ENCODE data around the gene APOL3. TPM values are rescaled to one million over a fixed set of nuclear protein-coding genes. Genes with fewer than 3 reads are reported as not detected.
"Not testable (repeated sequence)": the region's sequence is repeated elsewhere in the genome, so short reads cannot be mapped to it uniquely, and the experiment has no call there.

The APOL3 gene
- not detected in 2 replicates for total RNA-seq
- long read RNA-seq, result 0 reads

DNA sequence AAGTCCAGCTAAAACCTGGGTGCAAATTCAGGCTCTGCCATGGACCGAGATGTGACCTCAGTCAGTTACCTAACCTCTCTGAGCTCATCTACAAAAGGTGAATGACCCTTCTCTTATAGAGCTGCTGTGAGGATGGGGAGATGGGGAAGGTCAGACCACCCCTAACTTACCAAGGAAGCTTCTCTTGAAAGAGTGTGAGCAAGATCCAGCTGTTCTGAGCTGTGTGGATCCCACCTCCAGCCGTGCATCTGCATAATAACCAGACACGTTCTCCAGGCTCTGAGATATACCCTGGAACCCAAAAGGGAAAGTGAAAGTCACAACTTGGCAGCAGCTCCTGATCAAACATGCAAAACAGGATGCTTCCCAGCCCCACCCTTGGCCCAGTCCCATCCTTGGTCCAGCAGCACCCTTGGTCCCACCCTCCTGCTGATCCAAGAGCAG is at the start of gene APOL3:
APOL3 (minus strand) TSS at position 257 of the 444 bp plus-strand sequence. CDS start 11,700 bp downstream, outside the sequence.
- H3K36me3 Mint-ChIP-seq (ENCODE audit: insufficient read depth), result no peaks in the 10 kb centered on the region
- H3K4me1 Mint-ChIP-seq (ENCODE audit: low read depth), result peaks cover 35% of the 10 kb centered on the region
- no peaks in the 10 kb centered on the region for H3K9me3 Mint-ChIP-seq (ENCODE audit: low read depth)
- no peak for DNase-seq (ENCODE audit: low spot score, unreplicated experiment)
- no peak for TF ChIP-seq CTCF (IDR thresholded peaks at IDR 0.05; ENCODE audit: unreplicated experiment)
- no peaks in the 10 kb centered on the region for H3K27me3 Mint-ChIP-seq
- no peak within 1 kb of the TSS for H3K4me3 Mint-ChIP-seq (ENCODE audit: low read depth)
- H3K27ac Mint-ChIP-seq, result no peak within 1 kb of the TSS

GRCh38 chr22:36210224-36210623 is 49.7 kb upstream of the APOL3 start:
- Mint-ChIP-seq H3K36me3 (ENCODE audit: insufficient read depth) (no peaks in the 10 kb centered on the region), H3K27ac (no peak overlapping the region), H3K4me1 (ENCODE audit: low read depth) (no peaks in the 10 kb centered on the region), H3K9me3 (ENCODE audit: low read depth) (peaks cover 4% of the 10 kb centered on the region), H3K4me3 (ENCODE audit: low read depth) (no peak overlapping the region), H3K27me3 (no peaks in the 10 kb centered on the region)
- no peak for DNase-seq (ENCODE audit: low spot score, unreplicated experiment)
- TF ChIP-seq CTCF (IDR thresholded peaks at IDR 0.05; ENCODE audit: unreplicated experiment), result no peak

- H3K9me3 Mint-ChIP-seq (ENCODE audit: low read depth); DNase-seq (ENCODE audit: low spot score, unreplicated experiment); H3K4me1 Mint-ChIP-seq (ENCODE audit: low read depth); H3K27ac Mint-ChIP-seq; H3K27me3 Mint-ChIP-seq; H3K4me3 Mint-ChIP-seq (ENCODE audit: low read depth); H3K36me3 Mint-ChIP-seq (ENCODE audit: insufficient read depth): not testable (repeated sequence)
Measured at GRCh38 chr22:36209488-36209908, 48.9 kb upstream of the APOL3 start.

- Mint-ChIP-seq H3K27me3 (no peaks in the 10 kb centered on the region), H3K27ac (no peak overlapping the region), H3K9me3 (ENCODE audit: low read depth) (peaks cover 4% of the 10 kb centered on the region), H3K36me3 (ENCODE audit: insufficient read depth) (no peaks in the 10 kb centered on the region), H3K4me1 (ENCODE audit: low read depth) (peaks cover 4% of the 10 kb centered on the region), H3K4me3 (ENCODE audit: low read depth) (no peak overlapping the region)
- no peak for TF ChIP-seq CTCF (IDR thresholded peaks at IDR 0.05; ENCODE audit: unreplicated experiment)
- DNase-seq (ENCODE audit: low spot score, unreplicated experiment), result no peak
Measured at GRCh38 chr22:36208914-36209313, 48.4 kb upstream of the APOL3 start.

- no peak overlapping the region for H3K4me3 Mint-ChIP-seq (ENCODE audit: low read depth)
- no peaks in the 10 kb centered on the region for H3K27me3 Mint-ChIP-seq
- TF ChIP-seq CTCF (IDR thresholded peaks at IDR 0.05; ENCODE audit: unreplicated experiment), result no peak
- no peaks in the 10 kb centered on the region for H3K36me3 Mint-ChIP-seq (ENCODE audit: insufficient read depth)
- peaks cover 9% of the 10 kb centered on the region for H3K4me1 Mint-ChIP-seq (ENCODE audit: low read depth)
- H3K27ac Mint-ChIP-seq, result no peak overlapping the region
- no peak for DNase-seq (ENCODE audit: low spot score, unreplicated experiment)
- peaks cover 4% of the 10 kb centered on the region for H3K9me3 Mint-ChIP-seq (ENCODE audit: low read depth)
Measured at GRCh38 chr22:36208162-36208765, 47.7 kb upstream of the APOL3 start.

GRCh38 chr22:36206255-36206654 is 45.7 kb upstream of the APOL3 start:
- no peak overlapping the region for H3K27ac Mint-ChIP-seq
- DNase-seq (ENCODE audit: low spot score, unreplicated experiment), result no peak
- H3K4me3 Mint-ChIP-seq (ENCODE audit: low read depth), result no peak overlapping the region
- no peak for TF ChIP-seq CTCF (IDR thresholded peaks at IDR 0.05; ENCODE audit: unreplicated experiment)
- peaks cover 4% of the 10 kb centered on the region for H3K9me3 Mint-ChIP-seq (ENCODE audit: low read depth)
- no peaks in the 10 kb centered on the region for H3K27me3 Mint-ChIP-seq
- peaks cover 15% of the 10 kb centered on the region for H3K4me1 Mint-ChIP-seq (ENCODE audit: low read depth)
- H3K36me3 Mint-ChIP-seq (ENCODE audit: insufficient read depth), result no peaks in the 10 kb centered on the region

DNA sequence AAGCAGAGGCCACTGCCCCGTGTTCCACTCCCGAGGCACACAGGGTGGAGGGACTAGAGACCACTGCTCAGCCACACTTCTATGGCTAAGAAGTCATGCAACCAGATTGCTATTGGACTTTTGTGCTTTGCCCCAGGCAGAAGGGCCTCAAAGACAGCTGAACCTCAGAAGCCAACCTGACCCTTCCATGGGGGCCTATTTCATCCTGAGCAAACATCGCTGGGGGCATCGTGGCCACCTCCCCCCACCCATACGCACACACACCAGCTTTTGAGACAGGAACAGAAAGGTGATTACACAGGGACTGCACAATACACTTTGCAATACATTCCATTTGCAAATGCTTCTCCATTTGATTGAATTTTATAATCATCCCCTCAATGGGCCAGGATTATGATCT is 45.0 kb upstream of the APOL3 start:
- H3K9me3 Mint-ChIP-seq (ENCODE audit: low read depth); H3K27ac Mint-ChIP-seq; DNase-seq (ENCODE audit: low spot score, unreplicated experiment); H3K4me3 Mint-ChIP-seq (ENCODE audit: low read depth); H3K27me3 Mint-ChIP-seq; H3K36me3 Mint-ChIP-seq (ENCODE audit: insufficient read depth): not testable (repeated sequence)
- peaks cover 15% of the 10 kb centered on the region for H3K4me1 Mint-ChIP-seq (ENCODE audit: low read depth)
